ENCODE measurements around the gene DOCK10. TPM values are rescaled to one million over a fixed set of nuclear protein-coding genes. Genes with fewer than 3 reads are reported as not detected.

Gene DOCK10
- total RNA-seq, 1 donor from 2014 or later = 50.7 TPM

DNA sequence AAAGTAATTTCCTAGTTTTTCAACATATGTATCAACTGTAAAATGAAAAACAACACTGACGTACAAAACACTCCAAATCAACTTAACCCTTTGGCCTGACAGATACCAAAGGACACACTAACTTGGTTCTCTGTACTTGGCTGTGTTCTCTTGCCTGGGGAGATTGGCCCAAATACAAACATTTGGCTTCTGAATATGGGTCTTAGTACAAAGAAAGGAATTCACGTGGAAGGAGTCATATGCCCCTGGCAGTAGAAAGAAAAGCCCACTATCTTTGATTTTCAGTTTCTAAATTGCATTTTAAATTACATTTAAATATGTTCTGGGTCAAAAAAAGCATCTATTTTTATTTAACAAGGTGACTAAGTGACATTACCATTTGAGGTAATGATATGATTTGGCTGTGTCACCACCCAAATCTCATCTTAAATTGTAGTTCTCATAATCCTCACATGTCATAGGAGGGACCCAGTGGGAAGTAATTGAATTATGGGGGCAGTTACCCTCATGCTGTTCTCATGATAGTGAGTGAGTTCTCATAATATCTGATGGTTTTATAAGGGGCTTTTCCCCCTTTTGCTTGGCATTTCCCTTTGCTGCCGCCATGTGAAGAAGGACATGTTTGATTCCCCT, 172.6 kb downstream of the DOCK10 start:
- ATAC-seq (no peak), DNase-seq (ENCODE audit: low spot score) (no peak)
- intact Hi-C loops (cut with DNase I) = no loop called here

- ATAC-seq (no peak), DNase-seq (ENCODE audit: low spot score) (no peak)
- intact Hi-C loops (cut with DNase I) = no loop called here
Measured at GRCh38 chr2:224865016-224865415, 177.3 kb downstream of the DOCK10 start.

GRCh38 chr2:224861266-224861665, 181.0 kb downstream of the DOCK10 start:
- ATAC-seq (no peak), DNase-seq (ENCODE audit: low spot score) (no peak)
- intact Hi-C loops (cut with DNase I) = no loop called here

DNA sequence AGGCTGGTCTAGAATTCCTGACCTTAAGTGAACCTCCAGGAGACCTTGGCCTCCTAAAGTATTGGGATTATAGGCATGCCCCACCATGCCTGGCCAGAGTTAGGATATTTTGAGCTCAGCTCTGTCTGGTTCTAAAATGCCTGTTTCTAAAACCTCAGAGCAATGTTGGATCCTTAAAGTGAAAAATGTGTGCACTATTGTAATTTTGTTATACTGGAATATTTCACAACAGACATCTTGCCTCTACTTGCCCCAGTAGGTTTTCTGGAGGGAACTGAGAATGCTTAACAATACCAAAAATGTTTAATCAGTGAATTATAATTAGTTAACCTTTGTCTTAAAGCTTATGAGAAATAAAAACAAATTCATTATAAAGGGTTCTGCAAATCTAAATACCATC, 181.5 kb downstream of the DOCK10 start:
- DNase-seq (ENCODE audit: low spot score) (no peak), ATAC-seq (no peak)
- intact Hi-C loops (cut with DNase I) = no loop called here

DNA sequence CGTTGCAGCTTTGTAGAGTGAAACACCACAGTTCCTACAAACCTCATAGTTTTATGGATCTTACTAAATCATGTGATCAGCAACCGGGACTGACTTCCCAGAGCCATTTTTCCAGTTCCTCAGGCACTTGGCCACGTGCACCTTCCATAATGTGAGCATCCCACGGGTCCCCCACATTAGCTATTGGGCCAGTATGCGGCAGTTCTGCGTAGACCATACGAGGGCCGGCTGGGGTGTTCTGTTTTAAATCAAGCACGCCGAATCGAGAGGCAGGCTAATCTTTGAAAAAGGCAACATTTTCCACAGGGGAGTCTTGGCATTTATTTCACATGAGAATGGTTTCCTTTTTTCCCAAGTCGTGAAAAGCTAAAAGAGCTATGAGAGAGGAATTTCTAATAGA, 190.5 kb downstream of the DOCK10 start:
- no peak for ATAC-seq

GRCh38 chr2:224850081-224850480, 192.2 kb downstream of the DOCK10 start:
- DNase-seq (ENCODE audit: low spot score) = no peak
- intact Hi-C loops (cut with DNase I) = no loop called here
- ATAC-seq = no peak

More for the DNA sequence above, 190.5 kb downstream of the DOCK10 start:
- no peak for DNase-seq (ENCODE audit: low spot score)
- intact Hi-C loops (cut with DNase I) = no loop called here

DNA sequence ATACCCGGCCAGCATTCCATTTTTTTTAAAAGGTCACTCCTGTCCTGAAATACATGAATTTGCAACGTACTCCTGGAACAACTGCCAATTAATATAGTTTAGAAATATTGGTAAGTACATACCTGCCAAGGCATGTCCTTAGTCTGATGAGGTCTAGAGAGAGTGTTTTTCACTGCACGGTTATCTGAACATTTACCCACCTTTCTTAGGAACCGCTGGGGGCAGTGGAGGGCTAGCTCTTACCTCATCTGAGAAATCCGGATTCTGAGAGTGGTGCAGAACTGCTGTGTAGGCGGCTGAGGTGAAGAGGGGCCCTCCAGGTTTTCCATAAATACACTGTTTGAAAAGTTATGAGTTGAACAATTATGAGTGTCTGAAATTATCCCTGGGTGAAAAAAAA, 193.0 kb downstream of the DOCK10 start:
- DNase-seq (ENCODE audit: low spot score) (no peak), ATAC-seq (no peak)
- intact Hi-C loops (cut with DNase I) = no loop called here

DNA sequence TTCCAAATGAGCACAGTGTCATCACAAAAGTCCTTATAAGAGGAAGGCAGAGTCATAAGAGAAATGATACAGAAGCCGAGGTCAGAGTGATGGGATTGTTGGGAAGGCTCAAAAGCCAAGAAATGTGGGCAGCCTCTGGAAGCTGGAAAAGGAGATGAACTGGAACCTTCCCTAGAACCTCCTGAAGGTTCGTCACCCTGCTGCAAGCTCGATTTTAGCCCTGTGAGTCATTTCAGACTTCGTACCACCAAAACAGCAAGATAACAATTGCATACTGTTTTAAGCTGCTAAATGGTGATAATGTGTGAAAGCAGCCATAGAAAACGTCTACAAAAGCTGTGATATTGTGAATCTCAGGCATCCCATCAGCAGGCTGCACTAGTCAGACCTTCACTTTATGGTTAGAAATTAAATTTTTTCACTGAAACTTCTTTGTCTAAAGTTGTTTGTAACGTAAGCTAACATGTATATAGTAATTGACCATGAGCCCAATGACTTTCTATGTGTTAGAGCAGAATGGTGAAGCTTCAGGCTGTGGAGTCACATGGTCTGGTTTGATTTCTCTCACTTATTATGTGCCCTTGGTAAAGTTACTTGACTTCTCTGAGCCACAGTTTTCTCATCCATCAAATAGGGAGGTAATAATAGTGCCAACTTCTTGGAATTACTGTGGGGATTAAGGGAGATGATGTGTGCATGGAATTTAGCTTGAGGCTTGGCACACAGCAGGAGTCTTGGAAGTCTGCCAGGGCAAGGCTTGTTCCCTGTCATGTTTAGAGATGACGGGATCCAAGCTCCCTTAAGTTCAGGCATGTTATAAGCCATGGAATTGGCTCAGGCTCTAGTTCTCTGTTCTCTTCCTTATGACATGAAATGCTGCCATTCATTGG, 194.1 kb downstream of the DOCK10 start:
- intact Hi-C loops (cut with DNase I) = no loop called here
- no peak for DNase-seq (ENCODE audit: low spot score)
- no peak for ATAC-seq

DNA sequence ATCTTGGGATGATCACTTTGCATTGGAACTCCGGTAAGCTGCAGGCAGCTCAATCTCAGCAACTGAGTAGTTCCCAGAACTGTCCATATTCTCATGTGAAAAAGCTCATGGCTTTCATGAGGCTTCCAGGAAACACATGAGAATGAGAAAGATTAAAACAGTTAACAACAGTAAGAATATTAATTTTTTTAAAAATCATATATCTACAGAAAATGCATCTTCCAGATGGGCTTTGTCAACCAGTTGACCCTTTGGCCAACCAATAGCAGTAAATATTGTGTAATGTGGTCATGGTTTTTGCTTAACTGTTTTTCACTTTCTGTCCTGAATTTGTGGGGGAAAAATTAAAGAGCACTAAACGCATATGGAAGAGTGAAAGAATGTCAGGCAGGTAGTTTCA, 194.9 kb downstream of the DOCK10 start:
- ATAC-seq = no peak
- intact Hi-C loops (cut with DNase I) = no loop called here
- DNase-seq (ENCODE audit: low spot score) = no peak

DNA sequence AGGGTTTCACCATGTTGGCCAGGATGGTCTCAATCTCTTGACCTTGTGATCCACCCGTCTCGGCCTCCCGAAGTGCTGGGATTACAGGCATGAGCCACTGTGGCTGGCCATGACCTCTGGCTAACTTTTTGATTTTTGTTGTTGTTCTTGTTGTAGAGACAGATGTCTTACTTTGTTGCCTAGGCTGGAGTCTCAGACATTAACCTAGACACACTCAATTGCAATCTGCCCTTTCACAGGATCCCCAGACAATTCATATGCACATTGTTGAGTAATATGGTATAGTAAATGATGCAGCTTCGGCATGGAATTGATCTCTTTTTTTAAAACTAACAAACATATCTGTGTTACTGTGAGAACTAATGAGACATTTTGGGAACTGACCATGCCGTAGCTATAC, 195.6 kb downstream of the DOCK10 start:
- ATAC-seq = no peak
- intact Hi-C loops (cut with DNase I) = no loop called here
- no peak for DNase-seq (ENCODE audit: low spot score)

DNA sequence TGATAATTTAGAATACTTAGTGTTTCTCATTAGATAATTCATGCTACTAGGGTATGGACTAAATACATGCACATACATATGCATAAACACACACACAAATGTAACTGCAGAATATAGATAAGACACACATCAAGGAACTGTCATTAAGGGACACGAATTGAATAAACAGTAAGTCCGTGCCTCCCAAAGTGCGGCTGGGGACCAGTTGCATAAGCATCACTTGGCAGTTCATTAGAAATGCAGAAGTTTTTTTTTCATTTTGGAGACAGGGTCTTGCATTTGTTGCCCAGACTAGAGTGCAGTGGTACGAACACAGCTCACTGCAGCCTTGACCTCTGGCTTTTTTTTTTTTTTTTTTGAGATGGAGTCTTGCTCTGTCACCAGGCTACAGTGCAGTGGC, 196.1 kb downstream of the DOCK10 start:
- ATAC-seq (no peak), DNase-seq (ENCODE audit: low spot score) (no peak)
- intact Hi-C loops (cut with DNase I) = no loop called here

GRCh38 chr2:224843141-224843540, 199.1 kb downstream of the DOCK10 start:
- intact Hi-C loops (cut with DNase I) = no loop called here

GRCh38 chr2:224841910-224842309, 200.4 kb downstream of the DOCK10 start:
- ATAC-seq (no peak), DNase-seq (ENCODE audit: low spot score) (no peak)
- intact Hi-C loops (cut with DNase I) = no loop called here

More at GRCh38 chr2:224843141-224843540, 199.1 kb downstream of the DOCK10 start:
- DNase-seq (ENCODE audit: low spot score) (no peak), ATAC-seq (no peak)

GRCh38 chr2:224838335-224838734, 203.9 kb downstream of the DOCK10 start:
- intact Hi-C loops (cut with DNase I) = no loop called here
- ATAC-seq (no peak), DNase-seq (ENCODE audit: low spot score) (no peak)

DNA sequence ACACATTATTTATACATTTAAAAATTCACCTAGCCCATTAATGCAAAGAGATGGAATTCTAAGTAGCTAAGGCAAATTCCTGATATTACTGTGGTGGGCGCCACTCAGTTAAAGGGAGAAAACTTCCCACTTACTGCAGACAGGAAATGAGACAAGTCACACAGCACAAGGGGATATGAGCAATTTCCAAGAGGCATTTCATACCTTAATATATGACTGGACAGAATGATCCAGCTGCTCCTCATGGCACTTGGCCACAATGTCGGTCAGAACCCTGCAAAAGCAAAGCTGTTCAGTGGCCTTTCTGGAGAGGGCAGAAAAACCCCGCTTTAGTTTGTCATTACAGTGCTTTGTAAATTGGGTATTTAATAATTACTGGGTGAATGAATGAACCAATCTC, 204.7 kb downstream of the DOCK10 start:
- intact Hi-C loops (cut with DNase I) = no loop called here
- ATAC-seq = no peak
- DNase-seq (ENCODE audit: low spot score) = no peak

GRCh38 chr2:224837066-224837465, 205.2 kb downstream of the DOCK10 start:
- intact Hi-C loops (cut with DNase I) = no loop called here
- no peak for ATAC-seq
- DNase-seq (ENCODE audit: low spot score) = no peak

DNA sequence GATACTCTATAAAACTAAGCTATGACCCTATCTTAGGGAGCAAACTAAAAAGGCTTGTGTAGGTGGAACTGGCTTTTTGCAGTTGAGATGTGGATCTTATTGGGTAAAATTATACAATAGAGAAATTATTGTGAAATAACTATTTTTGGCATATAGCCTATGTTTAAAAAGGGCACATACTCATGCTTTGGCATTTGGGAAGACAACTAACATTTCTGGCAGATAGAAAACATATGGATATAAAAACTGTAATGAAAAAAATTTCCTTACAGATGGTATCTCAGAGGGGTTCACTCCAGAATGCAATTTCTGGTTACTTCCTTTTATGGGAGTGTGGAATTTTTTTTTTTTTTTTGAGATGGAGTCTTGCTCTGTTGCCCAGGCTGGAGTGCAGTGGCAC, 206.0 kb downstream of the DOCK10 start:
- ATAC-seq = no peak
- intact Hi-C loops (cut with DNase I) = no loop called here
- DNase-seq (ENCODE audit: low spot score) = no peak

DNA sequence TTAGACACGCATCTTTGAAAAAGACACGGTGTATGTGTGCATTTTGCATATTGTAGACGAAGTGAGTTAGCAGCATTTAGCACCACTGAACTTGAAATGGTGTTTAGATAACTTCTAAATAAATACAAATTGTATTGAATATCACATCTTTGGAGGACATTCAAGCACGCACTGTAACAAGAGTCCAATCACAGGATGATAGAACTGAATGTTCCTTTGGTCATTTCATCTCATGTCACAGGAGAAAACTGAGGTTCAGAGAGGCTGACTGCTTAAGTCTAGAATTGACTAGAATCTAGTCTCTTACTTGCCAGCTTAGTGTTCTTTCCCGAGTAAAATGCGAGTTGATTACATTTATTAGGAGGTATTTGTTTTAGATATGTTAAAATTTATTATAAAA, 206.9 kb downstream of the DOCK10 start:
- DNase-seq (ENCODE audit: low spot score) = no peak
- no peak for ATAC-seq
- intact Hi-C loops (cut with DNase I) = no loop called here

DNA sequence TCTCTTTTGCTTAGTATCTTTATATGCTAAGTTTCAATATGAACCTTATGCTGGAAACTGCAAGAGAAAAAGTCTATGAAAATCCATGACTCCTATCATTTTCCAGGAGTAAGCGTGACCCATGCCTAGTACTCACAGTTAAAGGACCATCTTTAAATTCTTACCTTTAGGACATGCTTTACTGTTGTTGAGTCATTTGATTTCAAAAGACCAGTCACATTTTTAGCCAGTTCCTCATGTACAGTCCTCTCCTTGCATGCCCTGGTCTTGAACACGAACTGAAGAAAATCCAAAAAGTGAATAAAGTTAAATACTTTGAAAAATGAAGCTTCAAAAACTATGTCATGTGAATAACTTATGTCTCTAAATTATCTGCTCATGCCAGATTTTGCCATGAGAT, 208.3 kb downstream of the DOCK10 start:
- no peak for ATAC-seq

DNA sequence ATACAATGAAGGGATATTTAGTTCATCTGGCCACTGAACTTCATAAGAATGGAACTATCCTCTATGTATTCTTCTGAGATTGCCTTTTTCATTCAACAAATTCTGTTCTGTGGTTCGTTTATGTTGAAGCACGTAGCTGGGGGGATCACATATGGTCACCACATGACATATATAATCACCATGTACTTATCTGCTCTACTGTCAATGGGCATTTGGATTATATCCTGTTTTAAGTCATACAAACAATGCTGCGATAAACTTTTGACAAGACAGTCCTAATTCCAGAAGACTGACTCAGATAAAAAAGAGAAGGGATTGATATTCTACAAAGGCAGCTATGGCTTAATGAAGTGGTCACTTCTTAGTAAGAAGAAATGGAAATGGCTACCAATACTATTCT, 210.1 kb downstream of the DOCK10 start:
- DNase-seq (ENCODE audit: low spot score) = no peak
- no peak for ATAC-seq
- intact Hi-C loops (cut with DNase I) = no loop called here

More for the DNA sequence above, 208.3 kb downstream of the DOCK10 start:
- intact Hi-C loops (cut with DNase I) = no loop called here
- DNase-seq (ENCODE audit: low spot score) = no peak

DNA sequence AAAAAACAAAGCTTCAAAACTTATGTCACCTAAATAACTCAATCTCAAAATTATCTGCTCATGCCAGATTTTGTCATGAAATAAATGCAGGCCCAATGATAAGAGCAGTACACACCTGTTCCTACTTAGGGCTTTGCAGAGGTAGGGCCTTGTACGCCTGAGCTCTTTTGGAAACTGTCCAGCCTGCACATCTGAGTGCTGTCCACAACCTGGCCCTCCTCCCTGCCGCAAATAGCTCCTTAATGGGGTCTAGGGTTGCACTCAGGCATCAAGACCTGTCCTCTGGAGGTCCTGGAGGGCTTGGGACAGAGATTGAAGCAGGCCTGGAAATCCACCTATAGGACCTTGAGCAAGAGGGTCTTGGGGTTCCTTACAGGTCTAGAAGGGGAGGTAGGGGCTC, 210.7 kb downstream of the DOCK10 start:
- no peak for ATAC-seq

More for the DNA sequence above, 210.7 kb downstream of the DOCK10 start:
- DNase-seq (ENCODE audit: low spot score) = no peak
- intact Hi-C loops (cut with DNase I) = no loop called here

Measured in sciatic nerve (tissue), 2 donors.